K562 (cell line): ENCODE data around the gene ZNF620. TPM values are rescaled to one million over a fixed set of nuclear protein-coding genes. Genes with fewer than 3 reads are reported as not detected.

Source experiments
- BACH1 ChIP-seq: fragments of 200-800 bp; sonication (Bioruptor generic); IDR thresholded peaks from 2 replicates; pipeline ENCODE4 v1.6.1; 2016; ENCODE audit warnings: missing genetic modification characterization, missing compliant biosample characterization
- CBX3 ChIP-seq, 2 experiments: IDR thresholded peaks; 1 replicate in 1 of 2; 2 replicates in 1 of 2; pipeline ENCODE4 v1.6.1; 2012; ENCODE audit warnings: inconsistent platforms in 2 of 2, low read length in 2 of 2, borderline replicate concordance in 1 of 2, control low read depth in 1 of 2
- COPS2 ChIP-seq: fragments of 450-650 bp; conservative IDR thresholded peaks from 2 replicates; pipeline ENCODE4 v1.6.1; 2016; ENCODE audit warnings: mild to moderate bottlenecking, moderate library complexity
- CTCFL ChIP-seq: IDR thresholded peaks from 2 replicates; pipeline ENCODE4 v1.6.1; 2011; ENCODE audit warnings: borderline replicate concordance, low read depth, mild to moderate bottlenecking, moderate library complexity, low read length; ENCODE audit not compliant: insufficient read depth, poor library complexity, severe bottlenecking
- FOXJ2 ChIP-seq: fragments of 200-800 bp; sonication (Bioruptor generic); IDR thresholded peaks from 2 replicates; pipeline ENCODE4 v1.6.1; 2016; ENCODE audit warnings: missing genetic modification characterization, missing compliant biosample characterization
- HMG20B ChIP-seq: fragments of 250-450 bp; sonication (Bioruptor Pico); IDR thresholded peaks from 2 replicates; pipeline ENCODE4 v1.5.0; 2021; ENCODE audit warnings: mild to moderate bottlenecking
- KLF6 ChIP-seq: fragments of 250-450 bp; sonication (Bioruptor Pico); IDR thresholded peaks from 2 replicates; pipeline ENCODE4 v1.4.0; 2020; ENCODE audit warnings: mild to moderate bottlenecking, moderate library complexity, borderline replicate concordance
- MCM5 ChIP-seq: fragments of 450-650 bp; IDR thresholded peaks from 2 replicates; pipeline ENCODE4 v1.6.1; 2016; ENCODE audit warnings: low read depth
- RAD21 ChIP-seq, 2 experiments: fragments of 250-450 bp in 1 of 2; fragments of 450-650 bp in 1 of 2; sonication (Bioruptor Pico) in 1 of 2; formaldehyde crosslinking in 1 of 2; IDR thresholded peaks in 1 of 2; conservative IDR thresholded peaks in 1 of 2; 2 replicates each; pipeline versions ENCODE4 v1.4.0 to v1.8.0; 2020 to 2022; ENCODE audit warnings: mild to moderate bottlenecking in 2 of 2, moderate library complexity in 1 of 2
- TEAD4 ChIP-seq, 2 experiments: sonication (generic) in 1 of 2; formaldehyde crosslinking in 1 of 2; IDR thresholded peaks; 2 replicates each; pipeline versions ENCODE4 v1.6.1 to v1.8.0; 2012 to 2022; ENCODE audit warnings: borderline replicate concordance in 1 of 2, inconsistent platforms in 1 of 2, low read length in 1 of 2, mild to moderate bottlenecking in 1 of 2, missing genetic modification reagents in 1 of 2
- TRIM28 ChIP-seq: fragments of 450-650 bp; IDR thresholded peaks from 2 replicates; pipeline ENCODE4 v1.6.1; 2017
- XRCC3 ChIP-seq: fragments of 450-650 bp; IDR thresholded peaks from 2 replicates; pipeline ENCODE4 v1.6.1; 2017; ENCODE audit warnings: mild to moderate bottlenecking, moderate library complexity
- ZKSCAN3 ChIP-seq: fragments of 250-450 bp; sonication (Bioruptor Pico); IDR thresholded peaks from 2 replicates; pipeline ENCODE4 v1.4.0; 2020
- ZNF347 ChIP-seq: fragments of 450-650 bp; formaldehyde crosslinking; IDR thresholded peaks from 2 replicates; pipeline ENCODE4 v1.4.0; 2020; ENCODE audit warnings: low read depth, mild to moderate bottlenecking, moderate library complexity
- ZNF586 ChIP-seq: fragments of 450-650 bp; formaldehyde crosslinking; conservative IDR thresholded peaks from 2 replicates; pipeline ENCODE4 v1.4.0; 2020; ENCODE audit warnings: mild to moderate bottlenecking, moderate library complexity
- ZNF778 ChIP-seq: fragments of 450-650 bp; formaldehyde crosslinking; IDR thresholded peaks from 2 replicates; pipeline ENCODE4 v1.4.0; 2020; ENCODE audit warnings: mild to moderate bottlenecking, moderate library complexity
- ZNF79 ChIP-seq: fragments of 250-450 bp; sonication (Bioruptor Pico); IDR thresholded peaks from 2 replicates; pipeline ENCODE4 v1.4.0; 2020; ENCODE audit warnings: low read depth, mild to moderate bottlenecking, moderate library complexity
- polyA plus RNA-seq, 8 experiments: library from polyadenylated mRNA; depleted of rRNA in 4 of 8; stranded (reverse) in 5 of 8; unstranded in 3 of 8; fragments of >200 nt; fragmentation: Nextera tagmentation in 2 of 8; fragmentation: Illumina TruSeq in 1 of 8; extraction: Ambion mirVana in 2 of 8; extraction: Trizol in 1 of 8; gene quantifications; 2 replicates each; pipeline versions ENCODE4 v1.2.1 to v1.2.3, GENCODE V29; 2011 to 2014; ENCODE audit warnings: inconsistent platforms in 1 of 8, missing spikeins in 1 of 8
- total RNA-seq, 7 experiments: library from RNA; depleted of rRNA in 6 of 7; stranded (reverse); fragments of >200 nt in 6 of 7; fragmentation: Illumina TruSeq in 2 of 7; extraction: Trizol in 2 of 7; gene quantifications; 2 replicates each; pipeline versions ENCODE4 v1.2.1 to v1.2.3, GENCODE V29; 2011 to 2021; ENCODE audit warnings: low replicate concordance in 1 of 7
- TF ChIP-seq, protein P1 (sequence below): fragments of 450-650 bp; formaldehyde crosslinking; IDR thresholded peaks from 2 replicates; pipeline ENCODE4 v1.4.0; 2022; ENCODE audit warnings: mild to moderate bottlenecking, moderate library complexity
- TF ChIP-seq, protein P2 (sequence below): fragments of 450-650 bp; IDR thresholded peaks from 2 replicates; pipeline ENCODE4 v1.6.1; 2016; ENCODE audit warnings: low read depth

ZNF620 gene
- total and polyA plus RNA-seq, 9 of the 15 experiments (the other 6 are each of a cell fraction or from before 2014, with no cell fraction given): 1.2 to 5.5 (median 3.3) TPM

GRCh38 chr3:40487172-40487571, 18.7 kb upstream of the ZNF620 start (continued):
- TF ChIP-seq KLF6: no peak
- no peak for TF ChIP-seq ZNF347
- TF ChIP-seq, protein P1, sequence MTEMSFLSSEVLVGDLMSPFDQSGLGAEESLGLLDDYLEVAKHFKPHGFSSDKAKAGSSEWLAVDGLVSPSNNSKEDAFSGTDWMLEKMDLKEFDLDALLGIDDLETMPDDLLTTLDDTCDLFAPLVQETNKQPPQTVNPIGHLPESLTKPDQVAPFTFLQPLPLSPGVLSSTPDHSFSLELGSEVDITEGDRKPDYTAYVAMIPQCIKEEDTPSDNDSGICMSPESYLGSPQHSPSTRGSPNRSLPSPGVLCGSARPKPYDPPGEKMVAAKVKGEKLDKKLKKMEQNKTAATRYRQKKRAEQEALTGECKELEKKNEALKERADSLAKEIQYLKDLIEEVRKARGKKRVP (CRISPR knock-in tag): no peak
- no peak for TF ChIP-seq ZNF586 (CRISPR knock-in tag)
- no peak for TF ChIP-seq ZNF79 (CRISPR knock-in tag)
- no peak for TF ChIP-seq FOXJ2
- TF ChIP-seq COPS2: no peak
- no peak for TF ChIP-seq ZKSCAN3
- peak; percentile 97 for TF ChIP-seq TRIM28
- TF ChIP-seq, protein P2, sequence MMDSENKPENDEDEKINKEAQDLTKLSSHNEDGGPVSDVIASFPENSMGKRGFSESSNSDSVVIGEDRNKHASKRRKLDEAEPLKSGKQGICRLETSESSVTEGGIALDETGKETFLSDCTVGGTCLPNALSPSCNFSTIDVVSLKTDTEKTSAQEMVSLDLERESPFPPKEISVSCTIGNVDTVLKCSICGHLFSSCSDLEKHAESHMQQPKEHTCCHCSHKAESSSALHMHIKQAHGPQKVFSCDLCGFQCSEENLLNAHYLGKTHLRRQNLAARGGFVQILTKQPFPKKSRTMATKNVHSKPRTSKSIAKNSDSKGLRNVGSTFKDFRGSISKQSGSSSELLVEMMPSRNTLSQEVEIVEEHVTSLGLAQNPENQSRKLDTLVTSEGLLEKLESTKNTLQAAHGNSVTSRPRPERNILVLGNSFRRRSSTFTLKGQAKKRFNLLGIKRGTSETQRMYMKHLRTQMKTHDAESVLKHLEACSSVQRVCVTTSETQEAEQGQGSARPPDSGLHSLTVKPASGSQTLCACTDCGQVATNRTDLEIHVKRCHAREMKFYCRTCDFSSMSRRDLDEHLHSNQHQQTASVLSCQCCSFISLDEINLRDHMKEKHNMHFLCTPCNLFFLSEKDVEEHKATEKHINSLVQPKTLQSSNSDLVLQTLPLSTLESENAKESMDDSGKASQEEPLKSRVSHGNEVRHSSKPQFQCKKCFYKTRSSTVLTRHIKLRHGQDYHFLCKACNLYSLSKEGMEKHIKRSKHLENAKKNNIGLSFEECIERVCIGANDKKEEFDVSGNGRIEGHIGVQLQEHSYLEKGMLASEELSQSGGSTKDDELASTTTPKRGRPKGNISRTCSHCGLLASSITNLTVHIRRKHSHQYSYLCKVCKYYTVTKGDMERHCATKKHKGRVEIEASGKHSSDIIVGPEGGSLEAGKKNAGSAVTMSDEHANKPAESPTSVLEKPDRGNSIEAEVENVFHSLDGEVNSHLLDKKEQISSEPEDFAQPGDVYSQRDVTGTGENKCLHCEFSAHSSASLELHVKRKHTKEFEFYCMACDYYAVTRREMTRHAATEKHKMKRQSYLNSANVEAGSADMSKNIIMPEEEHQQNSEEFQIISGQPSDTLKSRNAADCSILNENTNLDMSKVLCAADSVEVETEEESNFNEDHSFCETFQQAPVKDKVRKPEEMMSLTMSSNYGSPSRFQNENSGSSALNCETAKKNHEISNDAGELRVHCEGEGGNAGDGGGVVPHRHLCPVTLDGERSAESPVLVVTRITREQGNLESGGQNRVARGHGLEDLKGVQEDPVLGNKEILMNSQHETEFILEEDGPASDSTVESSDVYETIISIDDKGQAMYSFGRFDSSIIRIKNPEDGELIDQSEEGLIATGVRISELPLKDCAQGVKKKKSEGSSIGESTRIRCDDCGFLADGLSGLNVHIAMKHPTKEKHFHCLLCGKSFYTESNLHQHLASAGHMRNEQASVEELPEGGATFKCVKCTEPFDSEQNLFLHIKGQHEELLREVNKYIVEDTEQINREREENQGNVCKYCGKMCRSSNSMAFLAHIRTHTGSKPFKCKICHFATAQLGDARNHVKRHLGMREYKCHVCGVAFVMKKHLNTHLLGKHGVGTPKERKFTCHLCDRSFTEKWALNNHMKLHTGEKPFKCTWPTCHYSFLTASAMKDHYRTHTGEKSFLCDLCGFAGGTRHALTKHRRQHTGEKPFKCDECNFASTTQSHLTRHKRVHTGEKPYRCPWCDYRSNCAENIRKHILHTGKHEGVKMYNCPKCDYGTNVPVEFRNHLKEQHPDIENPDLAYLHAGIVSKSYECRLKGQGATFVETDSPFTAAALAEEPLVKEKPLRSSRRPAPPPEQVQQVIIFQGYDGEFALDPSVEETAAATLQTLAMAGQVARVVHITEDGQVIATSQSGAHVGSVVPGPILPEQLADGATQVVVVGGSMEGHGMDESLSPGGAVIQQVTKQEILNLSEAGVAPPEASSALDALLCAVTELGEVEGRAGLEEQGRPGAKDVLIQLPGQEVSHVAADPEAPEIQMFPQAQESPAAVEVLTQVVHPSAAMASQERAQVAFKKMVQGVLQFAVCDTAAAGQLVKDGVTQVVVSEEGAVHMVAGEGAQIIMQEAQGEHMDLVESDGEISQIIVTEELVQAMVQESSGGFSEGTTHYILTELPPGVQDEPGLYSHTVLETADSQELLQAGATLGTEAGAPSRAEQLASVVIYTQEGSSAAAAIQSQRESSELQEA: no peak
- TF ChIP-seq ZNF778 (CRISPR knock-in tag): no peak
- TF ChIP-seq TEAD4 (IDR thresholded peaks at IDR 0.05; ENCODE audit: low read length): peak; percentile 19; the same call in 1 of the 2 replicates
- TF ChIP-seq TEAD4 (CRISPR knock-in tag; IDR thresholded peaks at IDR 0.05; ENCODE audit: borderline replicate concordance): no peak
- TF ChIP-seq HMG20B (CRISPR knock-in tag): no peak
- no peak for TF ChIP-seq MCM5
- peak in 1 of 2 experiments; percentile 90; a peak in 2 of 3 replicates for TF ChIP-seq CBX3 (IDR thresholded peaks at IDR 0.05; ENCODE audit: borderline replicate concordance in 1 of 2, low read length in 2 of 2)
- peak; percentile 74; the same call in 1 of the 2 replicates for TF ChIP-seq XRCC3
- TF ChIP-seq RAD21 (CRISPR knock-in tag; conservative IDR thresholded peaks at IDR 0.05 in 1 of 2, IDR thresholded peaks at IDR 0.05 in 1 of 2): no peak
- TF ChIP-seq BACH1 (tag): no peak
- no peak for TF ChIP-seq CTCFL
